ENCODE measurements around the gene MET. TPM values are rescaled to one million over a fixed set of nuclear protein-coding genes. Genes with fewer than 3 reads are reported as not detected.

The MET gene
- total and polyA plus RNA-seq, 2 of the 13 experiments (the other 11 are each of a cell fraction or from before 2014, with no cell fraction given) = 21.8 to 31.5 TPM

DNA sequence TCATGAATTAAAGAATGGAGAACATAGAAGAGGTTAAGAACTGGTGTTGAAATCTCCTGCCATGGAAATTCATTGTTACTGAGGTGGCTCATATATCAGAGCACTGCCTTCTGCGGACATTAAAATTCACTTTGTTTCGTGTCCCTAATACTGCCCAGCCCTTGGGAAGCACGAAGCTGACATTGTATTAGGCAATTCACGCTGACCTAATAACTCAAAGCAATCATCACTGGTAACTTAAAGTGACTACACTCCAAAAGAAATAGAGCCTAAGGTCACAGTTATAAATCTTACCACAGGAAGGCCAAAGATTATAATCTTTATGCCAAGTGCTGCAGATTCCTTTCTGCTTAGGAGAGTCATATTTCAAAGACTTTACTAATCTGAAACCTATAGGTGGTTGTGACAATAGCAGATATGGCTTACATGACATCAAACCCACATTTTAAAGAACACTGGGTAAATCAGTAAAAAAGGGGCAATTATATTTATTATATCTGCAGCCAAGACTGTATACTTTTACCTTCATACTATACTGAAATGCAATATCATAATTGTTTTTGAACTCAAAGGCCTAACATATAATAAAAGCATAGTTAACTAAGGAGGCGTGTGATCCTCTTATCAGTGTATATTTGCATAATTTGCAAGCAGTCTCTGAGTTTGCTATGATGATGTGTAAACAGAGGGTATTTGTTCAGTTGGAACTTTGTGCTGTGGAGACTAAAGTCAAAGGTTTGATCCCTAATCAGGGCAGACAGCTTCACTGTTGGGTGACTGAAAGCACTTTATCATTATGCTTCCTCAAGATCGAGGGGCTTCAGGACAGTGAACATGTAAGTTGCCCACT is 138.5 kb downstream of the MET start (continued):
- TF ChIP-seq, protein P1, sequence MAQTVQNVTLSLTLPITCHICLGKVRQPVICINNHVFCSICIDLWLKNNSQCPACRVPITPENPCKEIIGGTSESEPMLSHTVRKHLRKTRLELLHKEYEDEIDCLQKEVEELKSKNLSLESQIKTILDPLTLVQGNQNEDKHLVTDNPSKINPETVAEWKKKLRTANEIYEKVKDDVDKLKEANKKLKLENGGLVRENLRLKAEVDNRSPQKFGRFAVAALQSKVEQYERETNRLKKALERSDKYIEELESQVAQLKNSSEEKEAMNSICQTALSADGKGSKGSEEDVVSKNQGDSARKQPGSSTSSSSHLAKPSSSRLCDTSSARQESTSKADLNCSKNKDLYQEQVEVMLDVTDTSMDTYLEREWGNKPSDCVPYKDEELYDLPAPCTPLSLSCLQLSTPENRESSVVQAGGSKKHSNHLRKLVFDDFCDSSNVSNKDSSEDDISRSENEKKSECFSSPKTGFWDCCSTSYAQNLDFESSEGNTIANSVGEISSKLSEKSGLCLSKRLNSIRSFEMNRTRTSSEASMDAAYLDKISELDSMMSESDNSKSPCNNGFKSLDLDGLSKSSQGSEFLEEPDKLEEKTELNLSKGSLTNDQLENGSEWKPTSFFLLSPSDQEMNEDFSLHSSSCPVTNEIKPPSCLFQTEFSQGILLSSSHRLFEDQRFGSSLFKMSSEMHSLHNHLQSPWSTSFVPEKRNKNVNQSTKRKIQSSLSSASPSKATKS (CRISPR knock-in tag; IDR thresholded peaks at IDR 0.05) = no peak
- TF ChIP-seq, protein P2, sequence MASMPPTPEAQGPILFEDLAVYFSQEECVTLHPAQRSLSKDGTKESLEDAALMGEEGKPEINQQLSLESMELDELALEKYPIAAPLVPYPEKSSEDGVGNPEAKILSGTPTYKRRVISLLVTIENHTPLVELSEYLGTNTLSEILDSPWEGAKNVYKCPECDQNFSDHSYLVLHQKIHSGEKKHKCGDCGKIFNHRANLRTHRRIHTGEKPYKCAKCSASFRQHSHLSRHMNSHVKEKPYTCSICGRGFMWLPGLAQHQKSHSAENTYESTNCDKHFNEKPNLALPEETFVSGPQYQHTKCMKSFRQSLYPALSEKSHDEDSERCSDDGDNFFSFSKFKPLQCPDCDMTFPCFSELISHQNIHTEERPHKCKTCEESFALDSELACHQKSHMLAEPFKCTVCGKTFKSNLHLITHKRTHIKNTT (CRISPR knock-in tag; IDR thresholded peaks at IDR 0.05) = no peak
- TF ChIP-seq GTF2F1 (IDR thresholded peaks at IDR 0.05; ENCODE audit: low read length) (no peak), ZNF629 (CRISPR knock-in tag; conservative IDR thresholded peaks at IDR 0.05) (no peak), POGZ (CRISPR knock-in tag; IDR thresholded peaks at IDR 0.05) (no peak), ARNT2 (CRISPR knock-in tag; IDR thresholded peaks at IDR 0.05; ENCODE audit: low read depth) (no peak), ZNF780A (CRISPR knock-in tag; IDR thresholded peaks at IDR 0.05) (no peak), JUNB (CRISPR knock-in tag; IDR thresholded peaks at IDR 0.05; ENCODE audit: borderline replicate concordance) (no peak)
- TF ChIP-seq, protein P3, sequence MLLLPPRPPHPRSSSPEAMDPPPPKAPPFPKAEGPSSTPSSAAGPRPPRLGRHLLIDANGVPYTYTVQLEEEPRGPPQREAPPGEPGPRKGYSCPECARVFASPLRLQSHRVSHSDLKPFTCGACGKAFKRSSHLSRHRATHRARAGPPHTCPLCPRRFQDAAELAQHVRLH (CRISPR knock-in tag; IDR thresholded peaks at IDR 0.05; ENCODE audit: borderline replicate concordance, low read depth) = 0 out of 2 replicates have a peak, but pooled peaks have one; percentile 76
- TF ChIP-seq, protein P4, sequence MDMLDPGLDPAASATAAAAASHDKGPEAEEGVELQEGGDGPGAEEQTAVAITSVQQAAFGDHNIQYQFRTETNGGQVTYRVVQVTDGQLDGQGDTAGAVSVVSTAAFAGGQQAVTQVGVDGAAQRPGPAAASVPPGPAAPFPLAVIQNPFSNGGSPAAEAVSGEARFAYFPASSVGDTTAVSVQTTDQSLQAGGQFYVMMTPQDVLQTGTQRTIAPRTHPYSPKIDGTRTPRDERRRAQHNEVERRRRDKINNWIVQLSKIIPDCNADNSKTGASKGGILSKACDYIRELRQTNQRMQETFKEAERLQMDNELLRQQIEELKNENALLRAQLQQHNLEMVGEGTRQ (IDR thresholded peaks at IDR 0.05; ENCODE audit: low read depth, low read length) = no peak
- TF ChIP-seq, protein P4 (CRISPR knock-in tag; IDR thresholded peaks at IDR 0.05; ENCODE audit: borderline replicate concordance) = 0 out of 2 replicates have a peak, but pooled peaks have one; percentile 20
- TF ChIP-seq, protein P5, sequence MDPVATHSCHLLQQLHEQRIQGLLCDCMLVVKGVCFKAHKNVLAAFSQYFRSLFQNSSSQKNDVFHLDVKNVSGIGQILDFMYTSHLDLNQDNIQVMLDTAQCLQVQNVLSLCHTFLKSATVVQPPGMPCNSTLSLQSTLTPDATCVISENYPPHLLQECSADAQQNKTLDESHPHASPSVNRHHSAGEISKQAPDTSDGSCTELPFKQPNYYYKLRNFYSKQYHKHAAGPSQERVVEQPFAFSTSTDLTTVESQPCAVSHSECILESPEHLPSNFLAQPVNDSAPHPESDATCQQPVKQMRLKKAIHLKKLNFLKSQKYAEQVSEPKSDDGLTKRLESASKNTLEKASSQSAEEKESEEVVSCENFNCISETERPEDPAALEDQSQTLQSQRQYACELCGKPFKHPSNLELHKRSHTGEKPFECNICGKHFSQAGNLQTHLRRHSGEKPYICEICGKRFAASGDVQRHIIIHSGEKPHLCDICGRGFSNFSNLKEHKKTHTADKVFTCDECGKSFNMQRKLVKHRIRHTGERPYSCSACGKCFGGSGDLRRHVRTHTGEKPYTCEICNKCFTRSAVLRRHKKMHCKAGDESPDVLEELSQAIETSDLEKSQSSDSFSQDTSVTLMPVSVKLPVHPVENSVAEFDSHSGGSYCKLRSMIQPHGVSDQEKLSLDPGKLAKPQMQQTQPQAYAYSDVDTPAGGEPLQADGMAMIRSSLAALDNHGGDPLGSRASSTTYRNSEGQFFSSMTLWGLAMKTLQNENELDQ (CRISPR knock-in tag; IDR thresholded peaks at IDR 0.05; ENCODE audit: borderline replicate concordance) = no peak
- TF ChIP-seq, protein P6, sequence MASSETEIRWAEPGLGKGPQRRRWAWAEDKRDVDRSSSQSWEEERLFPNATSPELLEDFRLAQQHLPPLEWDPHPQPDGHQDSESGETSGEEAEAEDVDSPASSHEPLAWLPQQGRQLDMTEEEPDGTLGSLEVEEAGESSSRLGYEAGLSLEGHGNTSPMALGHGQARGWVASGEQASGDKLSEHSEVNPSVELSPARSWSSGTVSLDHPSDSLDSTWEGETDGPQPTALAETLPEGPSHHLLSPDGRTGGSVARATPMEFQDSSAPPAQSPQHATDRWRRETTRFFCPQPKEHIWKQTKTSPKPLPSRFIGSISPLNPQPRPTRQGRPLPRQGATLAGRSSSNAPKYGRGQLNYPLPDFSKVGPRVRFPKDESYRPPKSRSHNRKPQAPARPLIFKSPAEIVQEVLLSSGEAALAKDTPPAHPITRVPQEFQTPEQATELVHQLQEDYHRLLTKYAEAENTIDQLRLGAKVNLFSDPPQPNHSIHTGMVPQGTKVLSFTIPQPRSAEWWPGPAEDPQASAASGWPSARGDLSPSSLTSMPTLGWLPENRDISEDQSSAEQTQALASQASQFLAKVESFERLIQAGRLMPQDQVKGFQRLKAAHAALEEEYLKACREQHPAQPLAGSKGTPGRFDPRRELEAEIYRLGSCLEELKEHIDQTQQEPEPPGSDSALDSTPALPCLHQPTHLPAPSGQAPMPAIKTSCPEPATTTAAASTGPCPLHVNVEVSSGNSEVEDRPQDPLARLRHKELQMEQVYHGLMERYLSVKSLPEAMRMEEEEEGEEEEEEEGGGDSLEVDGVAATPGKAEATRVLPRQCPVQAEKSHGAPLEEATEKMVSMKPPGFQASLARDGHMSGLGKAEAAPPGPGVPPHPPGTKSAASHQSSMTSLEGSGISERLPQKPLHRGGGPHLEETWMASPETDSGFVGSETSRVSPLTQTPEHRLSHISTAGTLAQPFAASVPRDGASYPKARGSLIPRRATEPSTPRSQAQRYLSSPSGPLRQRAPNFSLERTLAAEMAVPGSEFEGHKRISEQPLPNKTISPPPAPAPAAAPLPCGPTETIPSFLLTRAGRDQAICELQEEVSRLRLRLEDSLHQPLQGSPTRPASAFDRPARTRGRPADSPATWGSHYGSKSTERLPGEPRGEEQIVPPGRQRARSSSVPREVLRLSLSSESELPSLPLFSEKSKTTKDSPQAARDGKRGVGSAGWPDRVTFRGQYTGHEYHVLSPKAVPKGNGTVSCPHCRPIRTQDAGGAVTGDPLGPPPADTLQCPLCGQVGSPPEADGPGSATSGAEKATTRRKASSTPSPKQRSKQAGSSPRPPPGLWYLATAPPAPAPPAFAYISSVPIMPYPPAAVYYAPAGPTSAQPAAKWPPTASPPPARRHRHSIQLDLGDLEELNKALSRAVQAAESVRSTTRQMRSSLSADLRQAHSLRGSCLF (CRISPR knock-in tag; IDR thresholded peaks at IDR 0.05; ENCODE audit: borderline replicate concordance) = no peak

Data from HepG2 (cell line).